GM20000 (cell line): Measurements from ENCODE around the gene ZNF442.
"Not testable (repeated sequence)": the region's sequence is repeated elsewhere in the genome, so short reads cannot be mapped to it uniquely, and the experiment has no call there.

Source experiments
- DNase-seq: peaks from one replicate; pipeline ENCODE4 v3.0.0; 2012; ENCODE audit warnings: low spot score
- TF ChIP-seq, protein P1 (sequence below): IDR thresholded peaks from 2 replicates; pipeline ENCODE4 v1.5.1; 2012; ENCODE audit warnings: mild to moderate bottlenecking, control low read depth; ENCODE audit errors: extremely low read depth, missing control alignments

Gene ZNF442

DNA sequence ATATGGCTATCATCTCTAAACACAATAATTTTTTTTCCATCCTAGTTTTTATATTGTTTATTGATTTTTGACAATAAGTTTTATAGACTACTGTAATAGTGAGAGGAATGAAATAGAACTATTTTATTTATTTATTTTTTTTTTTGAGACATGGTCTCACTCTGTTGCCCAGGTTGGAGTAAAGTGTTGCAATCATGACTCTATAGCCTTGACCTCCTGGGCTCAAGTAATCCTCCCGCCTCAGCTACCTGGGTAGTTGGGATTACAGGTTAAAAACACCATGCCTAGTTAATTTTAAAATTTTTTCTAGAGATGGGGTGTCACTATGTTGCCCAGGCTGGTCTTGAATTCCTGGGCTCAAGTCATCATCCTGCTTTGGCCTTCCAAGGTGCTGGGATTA is 8.5 kb upstream of the ZNF442 start:
- no peak for DNase-seq
- TF ChIP-seq, protein P1, sequence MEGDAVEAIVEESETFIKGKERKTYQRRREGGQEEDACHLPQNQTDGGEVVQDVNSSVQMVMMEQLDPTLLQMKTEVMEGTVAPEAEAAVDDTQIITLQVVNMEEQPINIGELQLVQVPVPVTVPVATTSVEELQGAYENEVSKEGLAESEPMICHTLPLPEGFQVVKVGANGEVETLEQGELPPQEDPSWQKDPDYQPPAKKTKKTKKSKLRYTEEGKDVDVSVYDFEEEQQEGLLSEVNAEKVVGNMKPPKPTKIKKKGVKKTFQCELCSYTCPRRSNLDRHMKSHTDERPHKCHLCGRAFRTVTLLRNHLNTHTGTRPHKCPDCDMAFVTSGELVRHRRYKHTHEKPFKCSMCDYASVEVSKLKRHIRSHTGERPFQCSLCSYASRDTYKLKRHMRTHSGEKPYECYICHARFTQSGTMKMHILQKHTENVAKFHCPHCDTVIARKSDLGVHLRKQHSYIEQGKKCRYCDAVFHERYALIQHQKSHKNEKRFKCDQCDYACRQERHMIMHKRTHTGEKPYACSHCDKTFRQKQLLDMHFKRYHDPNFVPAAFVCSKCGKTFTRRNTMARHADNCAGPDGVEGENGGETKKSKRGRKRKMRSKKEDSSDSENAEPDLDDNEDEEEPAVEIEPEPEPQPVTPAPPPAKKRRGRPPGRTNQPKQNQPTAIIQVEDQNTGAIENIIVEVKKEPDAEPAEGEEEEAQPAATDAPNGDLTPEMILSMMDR: no peak

DNA sequence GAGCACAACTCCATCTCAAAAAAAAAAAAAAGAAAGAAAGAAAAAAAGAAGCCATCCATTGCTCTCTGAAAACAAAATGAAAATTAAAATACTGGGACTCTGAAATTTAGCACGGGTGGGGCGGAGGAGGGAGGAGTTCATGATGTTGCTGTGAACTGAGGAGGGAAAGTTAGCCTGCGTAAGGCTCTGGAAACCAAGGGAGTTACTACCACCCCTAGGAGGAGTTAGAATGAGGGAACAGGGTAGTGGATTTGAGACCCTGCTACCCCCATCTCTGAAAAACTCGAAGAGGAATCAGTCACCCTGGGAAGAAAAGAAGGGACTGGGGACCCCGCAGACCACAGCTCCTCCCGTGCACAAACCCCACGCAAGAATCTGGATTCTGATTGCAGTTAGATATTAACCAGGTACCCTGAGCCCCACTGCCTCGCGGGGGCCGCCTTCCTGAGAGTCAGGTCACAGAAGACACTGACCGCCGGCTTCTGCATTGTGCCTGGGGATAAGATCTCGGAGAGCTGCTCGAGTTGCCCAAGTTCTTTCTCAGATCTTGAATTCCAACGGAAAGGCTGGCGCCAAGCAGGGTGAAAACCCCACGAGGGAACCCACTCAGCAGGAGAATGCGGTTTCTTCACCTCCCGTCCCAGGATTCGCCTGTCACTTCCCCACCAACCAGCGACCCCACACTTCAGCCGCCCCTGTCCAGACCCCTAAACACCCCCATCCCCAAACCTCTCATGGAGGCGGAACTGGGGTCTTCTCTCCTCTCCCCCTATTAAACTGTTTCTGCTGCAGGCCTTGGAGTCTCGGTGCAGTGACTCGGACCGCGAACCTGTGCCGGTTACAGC is 870 bp downstream of the ZNF442 start:
- TF ChIP-seq, protein P1: no peak
- peak; percentile 56 for DNase-seq

DNA sequence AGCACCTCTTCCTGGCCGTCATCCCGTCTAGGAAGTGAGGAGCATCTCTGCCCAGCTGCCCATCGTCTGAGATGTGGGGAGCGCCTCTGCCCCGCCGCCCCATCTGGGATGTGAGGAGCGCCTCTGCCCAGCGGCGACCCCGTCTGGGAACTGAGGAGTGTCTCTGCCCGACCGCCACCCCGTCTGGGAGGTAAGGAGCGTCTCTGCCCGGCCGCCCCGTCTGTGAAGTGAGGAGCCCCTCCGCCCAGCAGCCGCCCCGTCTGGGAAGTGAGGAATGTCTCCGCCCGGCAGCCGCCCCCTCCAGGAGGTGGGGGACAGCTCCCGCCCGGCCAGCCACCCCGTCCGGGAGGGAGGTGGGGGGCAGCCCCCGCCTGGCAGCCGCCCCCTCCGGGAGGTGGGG is 3.2 kb downstream of the ZNF442 start:
- not testable (repeated sequence) for DNase-seq

DNA sequence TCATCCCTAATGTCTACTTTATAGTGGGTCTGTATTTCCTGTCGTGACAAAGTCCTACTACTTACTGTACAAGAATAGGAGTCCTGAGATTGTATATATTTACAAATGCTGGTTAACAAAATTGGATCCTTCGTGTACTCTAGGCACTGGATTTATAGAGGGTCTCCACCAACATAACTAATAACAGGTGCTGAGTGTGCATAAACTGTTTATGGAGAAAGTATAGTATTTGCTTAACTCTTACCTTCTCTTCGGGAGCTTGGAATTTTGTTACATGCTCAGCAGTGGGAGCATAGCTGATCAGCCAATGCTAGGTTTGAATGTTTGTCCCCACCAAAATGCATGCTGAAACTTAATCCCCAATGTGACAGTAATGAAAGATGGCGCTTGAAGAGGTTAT is 12.1 kb downstream of the ZNF442 start:
- DNase-seq: no peak

DNA sequence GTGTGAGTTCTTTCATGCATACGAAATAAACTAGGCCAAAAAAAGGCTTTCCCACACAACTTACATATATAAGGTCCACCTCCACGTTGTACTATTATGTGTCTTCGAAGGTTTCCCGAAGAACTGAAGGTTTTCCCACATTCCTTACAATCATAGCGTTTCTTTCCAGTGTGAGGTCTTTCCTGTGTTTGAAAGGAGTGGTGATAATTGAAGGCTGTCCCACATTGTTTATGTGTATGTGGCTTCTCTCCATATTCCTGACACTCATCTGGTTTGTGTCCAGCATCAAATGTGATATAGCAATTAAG is 14.6 kb downstream of the ZNF442 start:
- TF ChIP-seq, protein P1: no peak
- DNase-seq: no peak

More for the DNA sequence above, 12.1 kb downstream of the ZNF442 start:
- TF ChIP-seq, protein P1: no peak

DNA sequence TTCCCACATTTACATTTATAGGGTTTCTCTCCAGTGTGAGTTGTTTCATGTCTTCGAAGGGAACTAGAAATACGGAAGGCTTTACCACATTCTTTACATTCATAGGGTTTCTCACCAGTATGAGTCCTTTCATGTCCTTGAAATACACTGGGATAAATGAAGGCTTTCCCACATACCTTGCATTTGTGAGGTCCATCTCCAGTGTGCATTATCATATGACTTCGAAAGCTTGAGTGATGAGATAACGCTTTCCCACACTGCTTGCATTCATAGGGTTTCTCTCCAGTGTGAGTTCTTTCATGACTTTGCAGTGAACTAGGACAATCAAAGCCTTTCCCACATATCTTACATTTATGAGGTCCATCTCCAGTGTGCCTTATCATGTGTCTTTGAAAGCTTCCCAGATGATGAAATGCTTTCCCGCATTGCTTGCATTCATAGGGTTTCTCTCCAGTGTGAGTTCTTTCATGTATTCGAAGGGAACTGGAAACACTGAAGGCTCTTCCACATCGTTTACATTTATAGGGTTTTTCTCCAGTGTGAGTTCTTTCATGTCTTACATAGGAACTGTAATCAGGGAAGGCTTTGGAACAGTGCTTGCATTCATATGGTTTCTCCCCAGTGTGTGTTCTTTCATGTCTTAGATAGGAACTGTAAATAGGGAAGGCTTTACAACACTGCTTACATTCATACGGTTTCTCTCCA is 15.1 kb downstream of the ZNF442 start:
- TF ChIP-seq, protein P1: no peak
- DNase-seq: no peak

DNA sequence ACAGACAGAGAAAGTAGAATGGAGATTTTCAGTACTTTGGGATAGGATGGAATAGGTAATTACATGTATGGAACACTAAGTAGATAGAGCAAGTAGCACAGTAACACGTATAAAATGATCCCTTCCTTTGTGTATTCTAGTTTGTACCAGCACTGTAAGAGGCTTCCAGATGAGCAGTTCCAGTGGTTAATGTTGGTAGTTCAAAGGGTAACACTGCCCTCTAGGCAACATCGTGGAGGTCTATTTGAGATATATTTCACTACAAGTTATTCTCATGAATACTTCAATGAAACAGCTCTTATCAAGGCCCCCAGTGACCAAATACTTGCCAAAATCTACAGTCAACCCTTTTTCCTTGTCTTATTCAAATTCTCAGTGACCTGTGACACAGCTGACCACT is 18.6 kb downstream of the ZNF442 start:
- TF ChIP-seq, protein P1: no peak
- no peak for DNase-seq

DNA sequence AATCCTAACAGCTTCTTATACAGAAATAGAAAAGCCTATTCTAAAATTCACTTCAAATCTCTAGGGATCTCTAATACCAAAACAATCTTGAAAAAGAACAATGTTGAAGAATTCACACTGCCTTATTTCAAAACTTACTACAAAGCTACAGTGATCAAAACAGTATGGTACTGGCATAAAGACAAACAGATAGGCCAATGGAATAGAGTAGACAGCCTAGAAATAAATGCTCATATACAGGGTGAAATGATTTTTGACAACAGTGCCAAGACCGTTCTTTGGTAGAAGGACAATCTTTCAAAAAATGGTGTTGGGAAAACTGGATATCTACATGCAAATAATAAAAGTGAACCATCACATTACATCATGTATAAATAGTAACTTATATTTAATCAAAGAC is 20.3 kb downstream of the ZNF442 start:
- DNase-seq: no peak
- TF ChIP-seq, protein P1: no peak
